GM21723 (cell line): ENCODE results near the gene DYNLT2.
A peak's percentile ranks its signal among the peaks of the same experiment; 100 is the strongest.

Experiments
- ATAC-seq: cut with Tn5 transposase; IDR thresholded peaks from one replicate; pipeline ENCODE4 v1.9.1; 2021; ENCODE audit warnings: mild to moderate bottlenecking, moderate library complexity; ENCODE audit not compliant: unreplicated experiment

DYNLT2 gene

DNA sequence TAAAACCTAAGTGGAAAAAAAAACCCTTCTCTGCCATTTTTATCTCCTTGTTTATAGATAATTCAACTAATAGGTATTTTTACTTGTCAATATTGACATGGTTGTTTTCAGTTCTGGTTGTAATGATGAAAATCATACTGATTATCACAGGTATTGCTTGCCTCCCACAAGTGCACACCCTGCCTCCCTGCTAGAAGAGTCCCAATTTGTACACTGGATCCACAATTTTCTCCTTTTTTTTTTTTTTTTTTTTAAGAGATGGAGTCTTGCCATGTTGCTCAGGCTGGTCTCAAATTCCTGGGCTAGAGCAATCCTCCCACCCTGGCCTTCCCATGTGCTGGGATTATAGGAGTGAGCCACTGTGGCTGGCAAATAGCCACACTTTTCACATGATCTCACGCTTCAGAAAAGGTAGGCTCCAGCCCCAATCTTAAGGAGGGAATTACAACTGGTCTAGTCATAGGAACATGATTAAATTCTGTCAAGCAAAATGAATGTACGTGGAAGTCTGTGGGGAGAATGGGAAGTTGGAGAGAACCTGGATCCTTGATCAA, 12.3 kb downstream of the DYNLT2 start:
- ATAC-seq: no peak

DNA sequence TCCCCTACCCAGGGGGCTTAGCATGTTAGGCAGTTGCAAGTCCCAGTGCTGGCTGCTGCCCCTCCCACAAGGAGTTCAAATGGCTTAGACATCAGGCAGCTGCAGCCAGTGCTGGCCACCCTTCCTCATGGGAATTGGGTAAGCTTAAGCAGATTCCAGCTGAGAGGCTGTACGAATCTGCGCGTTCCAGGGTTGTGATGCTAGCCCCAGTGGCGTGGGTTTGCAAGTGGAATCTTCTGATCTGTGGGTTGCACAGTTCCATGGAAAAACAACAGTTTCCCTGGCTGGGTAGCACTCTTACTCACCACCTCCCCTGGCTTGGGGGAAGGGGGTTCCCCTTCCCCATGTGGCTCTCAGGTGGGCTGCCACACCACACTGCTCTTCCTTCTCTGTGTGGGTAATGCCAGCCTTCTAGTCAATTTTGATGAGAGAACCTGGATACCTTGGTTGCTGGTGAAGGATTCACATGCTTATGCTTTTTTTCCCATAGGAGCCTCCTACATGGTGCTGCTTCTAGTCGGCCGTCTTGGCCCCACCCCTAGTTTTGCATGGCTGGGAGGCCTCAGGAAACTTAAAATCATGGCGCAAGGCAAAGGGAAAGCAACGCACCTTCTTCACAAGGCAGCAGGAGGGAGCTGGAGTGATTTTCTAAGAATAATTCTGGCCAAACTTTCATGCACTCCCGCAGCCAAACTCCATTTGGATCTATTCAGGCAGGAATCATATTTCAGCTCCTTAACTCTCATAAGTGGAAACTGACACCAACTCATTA, 13.0 kb downstream of the DYNLT2 start:
- ATAC-seq: no peak

DNA sequence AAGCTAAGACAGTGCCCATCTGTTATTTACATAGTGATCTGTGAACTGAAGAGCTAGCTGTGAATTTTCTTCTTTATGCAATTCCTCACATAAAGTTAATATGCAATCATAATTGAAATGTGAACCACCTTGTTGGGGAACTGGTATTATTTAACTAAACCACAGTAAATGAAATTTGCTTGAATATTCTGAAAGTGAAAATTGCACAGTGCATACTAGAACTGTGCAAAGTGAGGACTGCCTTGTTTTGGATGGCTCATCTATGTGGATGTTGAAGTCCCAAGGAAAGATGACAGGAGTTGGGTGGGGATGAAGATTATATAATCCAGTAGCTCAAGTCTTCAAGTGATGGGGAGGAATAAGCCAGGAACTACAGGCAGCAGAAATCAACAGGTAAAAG, 21.4 kb downstream of the DYNLT2 start:
- no peak for ATAC-seq

DNA sequence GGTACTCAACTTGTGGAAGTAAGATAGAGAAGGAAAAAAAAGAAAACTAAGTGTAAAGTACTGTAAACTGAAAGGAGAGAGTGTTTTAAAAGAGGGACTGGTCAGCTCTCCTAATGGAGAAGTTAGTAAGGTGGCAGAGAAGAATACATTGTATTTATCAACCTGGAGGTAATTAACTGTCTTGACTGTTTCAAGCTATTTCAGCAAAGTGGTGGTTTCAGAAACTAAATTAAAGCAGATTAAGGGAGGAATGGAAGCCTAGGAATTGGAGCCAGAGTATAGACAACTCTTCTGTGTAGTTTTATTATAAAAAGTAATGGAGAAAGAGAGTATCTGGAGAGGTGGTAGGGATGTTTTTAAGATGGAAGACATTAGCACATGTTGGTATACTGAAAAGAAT, 24.4 kb downstream of the DYNLT2 start:
- ATAC-seq: no peak

DNA sequence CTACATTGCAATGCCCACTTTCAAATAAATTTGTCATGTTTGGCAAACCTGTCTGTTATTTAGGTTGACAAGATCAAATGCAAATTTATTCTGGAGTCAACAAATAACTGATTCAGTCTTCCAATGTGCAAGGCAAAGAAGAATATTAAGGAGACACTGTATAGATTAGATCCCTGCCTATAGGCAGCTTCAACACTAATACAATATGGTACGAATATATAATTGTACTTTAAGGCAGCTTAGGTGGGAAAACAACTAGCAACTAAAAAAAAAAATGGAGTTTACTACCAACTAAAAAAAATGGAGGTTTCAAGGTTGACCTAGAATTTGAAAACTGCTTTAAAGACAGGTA, 25.3 kb downstream of the DYNLT2 start:
- ATAC-seq: no peak

DNA sequence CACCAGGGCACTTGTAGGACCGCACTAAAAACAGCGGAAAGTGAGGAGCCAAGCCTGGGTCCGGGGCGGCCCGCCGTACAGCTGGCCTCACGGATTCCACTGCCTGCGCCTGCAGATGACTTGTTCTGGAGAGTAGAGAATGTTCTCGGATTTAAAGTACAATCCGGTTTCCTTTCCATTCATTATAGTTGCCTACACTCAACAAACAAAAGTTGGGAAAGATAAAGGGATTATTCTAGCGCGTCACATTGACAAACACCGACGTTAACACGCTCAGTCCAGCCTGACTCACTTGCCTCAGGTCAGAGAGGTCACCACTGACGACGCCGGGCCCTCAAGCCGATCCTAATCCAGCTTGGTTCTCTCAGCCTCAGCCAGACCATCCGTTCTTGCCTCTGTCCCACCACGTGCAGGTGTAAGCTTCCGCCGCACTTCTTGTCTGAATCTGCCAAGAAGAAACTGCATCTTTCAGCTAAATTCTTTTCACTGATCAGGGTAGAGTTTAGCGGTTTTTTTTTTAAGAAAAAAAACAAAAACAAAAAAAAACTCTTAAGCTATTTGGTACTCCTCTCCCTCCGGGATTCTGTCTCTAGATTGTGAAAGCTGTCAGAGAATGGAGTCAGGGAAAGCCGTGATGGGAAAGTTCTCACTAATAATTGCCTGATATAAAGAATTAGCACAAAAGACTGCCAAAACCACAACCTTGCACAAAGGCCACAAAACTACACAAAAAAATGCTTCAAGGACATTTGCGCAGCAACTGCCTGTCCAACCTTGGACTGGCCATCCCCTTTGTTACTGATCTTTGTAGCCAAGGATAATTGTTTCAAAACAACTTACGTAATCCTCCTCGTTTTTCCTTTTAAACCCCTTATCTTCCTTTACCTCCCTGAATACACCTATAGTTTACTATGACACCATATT, 26.0 kb downstream of the DYNLT2 start:
- ATAC-seq: no peak

DNA sequence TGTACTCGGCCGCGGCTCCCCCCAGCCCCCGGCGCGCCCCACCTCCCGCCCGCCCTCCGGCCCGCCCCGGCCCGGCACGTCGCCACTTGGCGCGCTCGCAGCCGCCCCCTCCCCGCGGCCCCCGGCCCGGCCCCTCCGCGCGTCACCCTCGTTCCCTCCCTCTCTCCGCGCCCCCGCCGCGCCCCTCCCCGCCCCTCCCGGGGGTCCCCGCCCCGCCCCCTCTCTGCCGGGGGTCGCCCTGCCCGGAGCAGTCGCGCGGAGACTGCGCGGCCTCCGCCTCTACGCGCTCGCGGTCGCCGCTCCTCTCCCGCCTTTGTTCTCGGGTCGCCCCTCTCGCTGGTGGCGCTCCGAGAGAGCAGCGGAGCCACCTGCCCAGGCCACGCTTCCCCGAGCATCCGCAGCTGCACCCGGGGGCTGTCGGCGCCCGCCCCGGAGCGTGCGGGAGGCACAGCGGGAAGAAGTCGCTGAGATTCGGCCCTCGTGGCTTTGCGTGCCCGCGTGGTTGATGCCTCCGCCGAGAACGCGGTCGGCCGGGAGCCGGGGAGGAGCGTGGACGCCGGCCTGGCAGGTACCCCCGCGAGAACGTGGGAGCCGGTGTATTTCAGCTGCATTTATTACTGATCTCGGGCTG, 26.8 kb downstream of the DYNLT2 start, which contains the start of gene PHF10:
Gene PHF10, minus strand, starts transcription at position 7 of the 631 bp plus-strand sequence. CDS start 569 bp downstream, outside the sequence.
- peak; percentile 50 for ATAC-seq

DNA sequence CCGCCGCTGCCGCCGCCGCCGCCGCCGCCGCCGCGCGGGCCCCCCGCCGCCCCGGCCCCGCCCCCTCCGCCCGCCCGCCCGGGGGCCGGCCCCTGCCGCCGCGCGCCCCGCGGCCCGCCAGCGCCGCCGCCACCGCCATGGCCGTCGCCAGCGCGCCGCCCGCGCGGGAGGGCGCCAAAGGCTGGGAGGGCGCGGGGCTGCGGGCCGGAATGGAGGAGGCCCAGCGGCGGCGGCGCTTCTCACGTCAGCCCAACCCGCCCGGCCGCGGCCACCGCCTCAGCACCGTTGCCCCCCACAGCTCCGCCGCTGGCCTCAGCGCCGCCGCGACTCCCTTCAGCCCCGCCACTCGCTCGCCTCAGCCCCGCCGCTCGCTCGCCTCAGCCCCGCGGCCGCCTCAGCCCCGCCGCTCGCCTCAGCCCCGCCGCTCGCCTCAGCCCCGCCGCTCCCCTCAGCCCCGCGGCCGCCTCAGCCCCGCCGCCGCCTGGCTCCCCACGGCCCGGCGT, 27.3 kb downstream of the DYNLT2 start:
- ATAC-seq: peak; percentile 49

DNA sequence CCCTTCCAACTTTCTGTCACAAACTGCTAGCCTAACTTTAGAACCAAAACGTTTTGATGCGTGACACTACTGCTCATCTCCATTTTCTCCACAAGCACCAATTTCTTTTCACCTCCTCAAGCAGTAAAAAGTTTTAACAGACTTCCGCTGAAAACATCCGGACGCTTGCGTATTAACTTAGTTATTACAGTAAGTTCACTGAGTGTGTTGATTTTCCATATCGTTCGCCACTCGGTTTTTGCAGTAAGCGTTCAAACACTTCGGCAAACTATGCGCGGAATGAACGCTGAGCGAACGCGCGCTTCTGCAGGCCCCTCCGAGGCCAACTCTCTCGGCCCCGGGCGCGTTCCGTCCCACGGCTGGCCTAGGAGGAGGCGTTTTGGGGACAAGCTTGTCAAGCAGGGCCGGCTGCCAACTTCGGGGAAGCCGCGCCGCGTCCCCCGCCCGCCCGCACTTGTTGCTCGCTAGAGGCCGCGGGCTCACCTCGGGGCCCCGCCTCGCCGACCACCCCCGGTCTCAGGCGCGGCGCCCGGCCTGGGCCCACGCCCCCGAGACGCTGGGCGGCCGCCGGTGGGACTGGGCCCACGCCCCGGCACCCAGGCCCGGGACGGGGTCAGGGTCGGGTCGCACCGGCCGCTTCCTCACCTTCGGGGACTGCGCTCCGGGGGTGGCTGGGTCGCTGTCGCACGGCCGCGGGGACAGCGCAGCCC, 28.0 kb downstream of the DYNLT2 start:
- peak; percentile 41 for ATAC-seq

DNA sequence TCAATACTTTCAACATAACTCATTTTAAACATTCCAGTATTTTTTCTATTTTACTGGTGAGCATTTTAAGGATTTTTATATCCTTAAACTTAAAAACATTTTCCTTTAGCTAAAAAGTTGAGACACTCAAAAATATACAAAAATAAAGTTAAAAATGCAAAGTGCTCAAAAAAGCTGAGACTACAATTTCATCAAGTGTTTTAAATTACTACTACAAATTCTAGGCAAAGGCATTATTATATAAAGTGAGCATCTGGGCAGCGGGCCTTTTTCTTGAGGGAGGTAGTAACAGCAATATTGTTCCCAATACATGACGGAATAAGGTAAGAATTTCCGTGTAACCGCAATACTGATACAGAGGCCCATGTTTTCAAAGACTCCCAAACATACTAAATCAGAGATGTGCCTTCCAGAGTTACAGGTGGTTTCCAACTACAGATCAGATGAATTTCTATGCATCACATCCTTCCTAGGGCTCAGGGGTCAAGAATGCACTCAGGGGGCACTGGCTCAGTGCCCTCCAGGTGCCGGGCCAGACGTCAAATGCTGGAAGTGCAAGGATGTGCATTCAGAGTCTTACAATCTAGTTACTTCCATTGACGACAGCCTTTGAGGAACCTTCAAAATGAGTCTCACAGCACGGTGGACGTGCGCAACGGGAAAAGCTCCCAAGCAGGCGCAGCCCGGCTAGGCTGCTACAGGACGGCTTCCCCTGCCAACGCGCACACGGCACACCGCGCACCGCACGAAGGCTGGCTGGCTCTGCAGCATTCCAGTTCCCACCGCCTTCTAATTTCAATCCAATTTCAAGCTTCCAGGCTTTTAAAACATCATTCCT, 28.8 kb downstream of the DYNLT2 start:
- peak; percentile 32 for ATAC-seq

DNA sequence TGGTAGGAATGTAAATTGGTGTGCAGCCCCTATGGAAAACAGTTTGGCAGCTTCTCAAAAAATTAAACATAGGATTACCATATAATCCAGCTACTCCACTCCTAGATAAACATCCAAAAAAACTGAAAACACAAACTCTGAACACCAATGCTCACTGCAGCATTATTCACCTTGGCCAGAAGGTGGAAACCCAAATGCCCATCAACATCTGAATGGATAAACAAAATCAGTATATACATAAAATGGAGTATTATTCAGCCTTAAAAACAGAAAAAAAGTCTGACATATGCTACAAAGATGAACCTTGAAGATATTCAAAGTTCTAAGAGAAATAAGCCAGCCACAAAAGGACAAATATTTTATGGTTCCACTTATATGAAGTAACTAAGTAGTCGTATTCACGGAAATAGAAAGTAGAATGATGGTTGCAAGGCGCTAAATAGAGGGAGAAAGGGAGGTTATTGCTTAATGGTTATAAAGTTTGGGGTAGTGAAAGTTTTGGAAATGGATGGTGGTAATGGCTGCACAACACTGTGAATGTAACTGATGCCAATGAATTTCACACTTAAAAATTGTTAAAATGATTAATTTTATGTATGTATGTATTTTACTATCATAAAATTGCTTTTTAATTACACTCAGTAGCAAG, 31.0 kb downstream of the DYNLT2 start:
- ATAC-seq: no peak

DNA sequence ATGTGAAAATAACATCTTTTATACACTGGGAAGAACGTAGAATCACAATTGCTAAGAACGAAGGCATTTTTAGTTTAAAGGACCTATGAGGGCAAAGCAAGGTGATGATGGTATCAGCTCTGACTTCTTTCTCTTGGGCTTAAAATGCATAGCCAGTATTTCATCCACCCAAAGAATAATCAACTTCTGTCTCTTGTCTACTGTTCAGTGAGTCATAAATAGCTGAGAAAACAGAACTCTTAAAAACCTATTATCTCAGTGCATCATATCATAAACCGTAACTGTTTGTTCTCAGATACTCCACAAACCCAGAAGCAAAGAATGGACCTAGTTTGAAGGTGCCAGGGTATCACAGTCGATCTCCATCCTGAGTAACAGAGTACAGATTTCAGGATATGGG, 32.3 kb downstream of the DYNLT2 start:
- no peak for ATAC-seq

DNA sequence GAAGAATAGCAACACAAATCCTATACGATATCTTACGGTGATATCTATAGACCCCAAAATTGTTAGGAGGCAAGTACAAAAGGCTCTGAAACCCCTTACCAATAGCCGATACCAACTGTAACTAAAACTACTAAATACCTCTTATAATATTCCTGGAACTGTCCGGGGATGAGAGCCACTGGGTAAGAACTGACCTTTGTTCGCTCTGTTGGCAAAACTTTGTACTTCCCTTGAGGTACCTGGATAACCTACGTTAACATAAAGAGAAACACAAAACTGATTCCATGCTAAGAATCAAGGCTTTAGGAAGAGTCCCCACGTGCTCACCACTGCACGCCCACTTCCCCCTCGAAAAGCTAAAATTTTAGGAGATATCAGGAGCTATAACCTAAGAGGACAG, 36.8 kb downstream of the DYNLT2 start:
- ATAC-seq: no peak

DNA sequence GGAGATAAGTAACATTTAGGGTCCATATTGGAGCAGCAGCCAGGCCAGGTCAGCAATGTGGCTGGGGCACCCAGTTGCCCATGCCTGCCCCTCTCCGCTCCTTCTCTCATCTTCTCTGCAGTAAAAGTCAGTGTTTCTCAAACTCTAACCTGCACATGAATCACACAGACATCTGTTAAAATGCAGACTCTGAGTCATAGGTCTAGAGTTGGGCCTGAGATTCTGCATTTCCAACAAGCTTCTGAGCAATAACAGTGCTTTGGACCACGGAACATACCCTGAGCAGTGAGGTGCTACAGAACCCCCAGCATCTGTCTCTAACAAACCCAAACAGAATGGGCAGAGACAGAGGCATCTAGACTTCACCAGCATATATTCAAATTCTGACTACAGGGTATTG, 37.2 kb downstream of the DYNLT2 start:
- no peak for ATAC-seq

DNA sequence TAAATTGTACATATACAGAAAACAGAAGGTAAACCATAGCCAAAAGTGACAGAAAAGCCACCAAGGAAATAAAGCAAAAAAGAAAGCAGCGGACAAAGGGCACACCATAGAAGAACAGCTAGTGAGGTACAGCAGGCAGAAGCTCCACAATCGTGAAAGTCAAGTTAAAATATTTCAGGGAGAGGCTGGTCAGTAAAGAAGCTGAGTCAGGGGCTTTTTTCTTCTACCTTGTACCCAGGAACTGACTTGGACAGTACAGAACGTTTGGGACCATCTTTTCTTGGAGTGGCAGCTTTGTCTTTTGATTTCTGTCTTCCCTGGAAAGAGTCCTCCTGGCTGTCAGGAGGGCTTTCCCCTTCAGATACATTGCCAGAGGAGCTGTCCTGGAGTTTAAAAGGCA, 41.4 kb downstream of the DYNLT2 start:
- ATAC-seq: no peak

DNA sequence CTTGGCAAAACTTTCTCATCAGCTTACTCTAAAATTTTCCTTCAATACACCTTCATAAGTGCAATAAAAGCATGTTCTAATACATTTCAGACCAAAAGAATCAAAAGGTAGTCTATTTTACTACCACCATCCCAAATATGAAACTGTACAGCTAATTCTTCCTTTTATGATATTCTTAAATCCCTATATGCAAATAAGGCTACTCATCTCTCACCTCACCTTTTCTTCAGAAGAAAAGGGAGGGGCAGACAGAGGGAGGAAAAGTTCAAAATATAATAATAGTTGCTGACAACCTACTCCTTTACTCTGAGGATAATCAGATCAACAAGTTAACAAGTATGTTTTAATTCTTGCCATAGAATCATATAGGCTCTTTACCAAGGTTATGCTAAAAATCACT, 42.1 kb downstream of the DYNLT2 start:
- peak; percentile 50 for ATAC-seq

DNA sequence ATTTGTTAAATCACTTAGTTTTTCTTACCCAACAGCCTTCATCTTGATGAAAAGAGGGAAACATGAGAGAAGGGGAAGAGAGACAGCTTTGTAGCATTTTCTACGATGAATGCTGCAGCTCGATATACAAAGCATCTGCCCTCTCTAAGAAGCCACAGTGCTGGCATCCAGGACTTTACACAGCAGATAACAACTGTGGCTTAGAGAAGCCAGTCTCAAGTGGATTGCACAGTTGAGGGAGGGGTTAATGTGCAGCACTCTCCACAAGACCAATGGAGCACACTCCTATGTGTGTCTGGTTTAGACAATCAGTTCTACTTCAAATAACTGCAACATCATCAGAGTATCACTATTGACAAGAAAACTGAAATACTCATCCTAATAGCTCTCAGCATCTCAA, 43.6 kb downstream of the DYNLT2 start:
- no peak for ATAC-seq

DNA sequence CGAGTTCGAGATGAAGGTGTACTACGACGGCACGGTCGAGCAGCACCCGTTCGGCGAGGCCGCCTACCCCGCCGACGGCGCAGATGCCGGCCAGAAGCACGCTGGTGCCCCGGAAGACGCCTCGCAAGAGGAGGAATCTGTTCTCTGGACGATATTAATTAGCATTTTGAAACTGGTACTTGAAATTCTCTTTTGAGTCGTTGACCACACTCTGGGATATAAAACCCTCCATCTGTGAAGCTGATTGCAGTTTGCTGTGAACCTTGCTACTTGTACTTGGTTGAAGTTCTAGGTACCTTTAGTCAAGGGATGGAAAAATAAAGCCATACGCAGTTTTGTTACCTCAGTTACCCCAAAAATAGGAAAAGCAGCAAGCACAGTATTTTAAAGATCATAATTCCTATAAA, 48.5 kb downstream of the DYNLT2 start:
- peak; percentile 12 for ATAC-seq
